Endodermal cell (in vitro differentiated cells): ENCODE results near the gene GATB. TPM values are rescaled to one million over a fixed set of nuclear protein-coding genes. Genes with fewer than 3 reads are reported as not detected.
"Not testable (repeated sequence)": the region's sequence is repeated elsewhere in the genome, so short reads cannot be mapped to it uniquely, and the experiment has no call there.

Experiments used
- DNase-seq: peaks from one replicate; pipeline ENCODE4 v3.0.0-alpha.2; 2017
- H3K27ac ChIP-seq: 2 replicates; pipeline ENCODE4 v1.5.1; 2013; ENCODE audit warnings: mild to moderate bottlenecking, low read depth, low read length, moderate library complexity
- H3K27me3 ChIP-seq: 2 replicates; pipeline ENCODE4 v1.6.1; 2013; ENCODE audit warnings: mild to moderate bottlenecking, low read length, moderate library complexity; ENCODE audit not compliant: insufficient read depth, control insufficient read depth, poor library complexity, severe bottlenecking
- H3K36me3 ChIP-seq: 2 replicates; pipeline ENCODE4 v1.7.0; 2013; ENCODE audit warnings: mild to moderate bottlenecking, low read length, moderate library complexity; ENCODE audit not compliant: control insufficient read depth, insufficient read depth
- H3K4me1 ChIP-seq: one replicate; pipeline ENCODE4 v1.7.0; 2013; ENCODE audit warnings: low read length; ENCODE audit not compliant: control insufficient read depth, insufficient read depth
- H3K4me3 ChIP-seq: 2 replicates; pipeline ENCODE4 v1.5.1; 2013; ENCODE audit warnings: mild to moderate bottlenecking, low read length, moderate library complexity
- H3K9ac ChIP-seq: 2 replicates; pipeline ENCODE4 v1.6.1; 2013; ENCODE audit warnings: mild to moderate bottlenecking, low read length, moderate library complexity; ENCODE audit not compliant: poor library complexity, severe bottlenecking; ENCODE audit errors: extremely low read depth
- H3K9me3 ChIP-seq: 2 replicates; pipeline ENCODE4 v1.6.1; 2013; ENCODE audit warnings: mild to moderate bottlenecking, low read length, moderate library complexity; ENCODE audit not compliant: control insufficient read depth
- H3K27ac Mint-ChIP-seq: 2 replicates; pipeline ENCODE4 v1.8.0; 2020; ENCODE audit warnings: mixed read lengths
- H3K27me3 Mint-ChIP-seq: 2 replicates; pipeline ENCODE4 v1.8.0; 2021; ENCODE audit warnings: mild to moderate bottlenecking, mixed read lengths; ENCODE audit not compliant: insufficient read depth
- H3K36me3 Mint-ChIP-seq: 2 replicates; pipeline ENCODE4 v1.8.0; 2020; ENCODE audit warnings: low read depth, mixed read lengths
- H3K4me1 Mint-ChIP-seq: 2 replicates; pipeline ENCODE4 v1.8.0; 2020; ENCODE audit warnings: mixed read lengths
- H3K4me3 Mint-ChIP-seq: 2 replicates; pipeline ENCODE4 v1.8.0; 2020; ENCODE audit warnings: mild to moderate bottlenecking, moderate library complexity, mixed read lengths
- H3K9me3 Mint-ChIP-seq: 2 replicates; pipeline ENCODE4 v1.8.0; 2020; ENCODE audit warnings: mild to moderate bottlenecking, mixed read lengths
- CTCF ChIP-seq: fragments of 200-600 bp; sonication (generic); conservative IDR thresholded peaks from 2 replicates; pipeline ENCODE4 v1.5.0; 2021; ENCODE audit warnings: antibody characterized with exemption, mild to moderate bottlenecking
- WGBS, 2 experiments: methylation state at CpG; one replicate each; pipeline versions ENCODE4 v1.1.5 to v1.1.7; 2013; ENCODE audit warnings: missing lambda C conversion rate in 2 of 2, mixed read lengths in 1 of 2; ENCODE audit not compliant: insufficient coverage in 1 of 2, insufficient read length in 1 of 2; 5-methylcytosine and 5-hydroxymethylcytosine counted together
- total RNA-seq, 2 donors: library from RNA; stranded (reverse); fragmentation: NEBNext Ultra II Directional in 1 of 2; extraction: Animal tissue kit (Norgen Biotek cat#: 25700) in 1 of 2; gene quantifications; 2 replicates in 1 of 2; 3 replicates in 1 of 2; pipeline ENCODE4 v1.2.1, GENCODE V29; 2021

GATB gene
- total RNA-seq, 2 donors from 2014 or later: 18.3 to 20.5 TPM

- Mint-ChIP-seq H3K4me3 (no peak overlapping the region), H3K36me3 (peaks cover 44% of the 10 kb centered on the region), H3K4me1 (no peaks in the 10 kb centered on the region), H3K9me3 (peaks cover 36% of the 10 kb centered on the region), H3K27ac (no peak overlapping the region), H3K27me3 (no peaks in the 10 kb centered on the region)
- H3K27ac ChIP-seq: no peak overlapping the region
- 87 to 92% methylated on average over 4 to 8 of the region's 8 CpGs for WGBS, 2 experiments
- peaks cover 20% of the 10 kb centered on the region for H3K9me3 ChIP-seq
- H3K36me3 ChIP-seq: peaks cover 4% of the 10 kb centered on the region
- DNase-seq: no peak
- no peaks in the 10 kb centered on the region for H3K27me3 ChIP-seq
- no peak overlapping the region for H3K4me3 ChIP-seq
- H3K4me1 ChIP-seq: no peaks in the 10 kb centered on the region
- no peak for TF ChIP-seq CTCF
- no peak overlapping the region for H3K9ac ChIP-seq
Observed at GRCh38 chr4:151738720-151739517, 21.9 kb downstream of the GATB start.

GRCh38 chr4:151736852-151737251, 24.0 kb downstream of the GATB start:
- H3K4me3 Mint-ChIP-seq, DNase-seq, H3K4me1 ChIP-seq, H3K36me3 ChIP-seq, H3K4me3 ChIP-seq, H3K27ac Mint-ChIP-seq, H3K27ac ChIP-seq, H3K27me3 Mint-ChIP-seq, H3K4me1 Mint-ChIP-seq, H3K27me3 ChIP-seq, H3K9ac ChIP-seq: not testable (repeated sequence)
- Mint-ChIP-seq H3K9me3 (peaks cover 42% of the 10 kb centered on the region), H3K36me3 (peaks cover 47% of the 10 kb centered on the region)
- 55 to 71% methylated on average over 2 of the region's 2 CpGs for WGBS, 2 experiments
- H3K9me3 ChIP-seq: peaks cover 20% of the 10 kb centered on the region

GRCh38 chr4:151736361-151736760, 24.4 kb downstream of the GATB start:
- no peak for DNase-seq
- H3K4me1 ChIP-seq: no peaks in the 10 kb centered on the region
- Mint-ChIP-seq H3K9me3 (peaks cover 44% of the 10 kb centered on the region), H3K4me1 (no peaks in the 10 kb centered on the region), H3K36me3 (peaks cover 45% of the 10 kb centered on the region), H3K27me3 (no peaks in the 10 kb centered on the region), H3K27ac (no peak overlapping the region), H3K4me3 (no peak overlapping the region)
- H3K27ac ChIP-seq: no peak overlapping the region
- peaks cover 20% of the 10 kb centered on the region for H3K9me3 ChIP-seq
- TF ChIP-seq CTCF: no peak
- WGBS, 2 experiments: 94% methylated on average over 1 of the region's 1 CpG; no CpG with 5 or more reads in 1 of the 2 experiments
- no peaks in the 10 kb centered on the region for H3K27me3 ChIP-seq
- no peak overlapping the region for H3K4me3 ChIP-seq
- H3K9ac ChIP-seq: no peak overlapping the region
- H3K36me3 ChIP-seq: peaks cover 4% of the 10 kb centered on the region

- not testable (repeated sequence) for H3K27ac Mint-ChIP-seq, H3K4me1 ChIP-seq, H3K9me3 ChIP-seq, H3K9ac ChIP-seq, DNase-seq, H3K27me3 ChIP-seq, H3K27me3 Mint-ChIP-seq, H3K4me3 ChIP-seq, H3K27ac ChIP-seq, H3K4me1 Mint-ChIP-seq, H3K4me3 Mint-ChIP-seq, H3K36me3 ChIP-seq
- H3K36me3 Mint-ChIP-seq: peaks cover 26% of the 10 kb centered on the region
- WGBS, 2 experiments: 94% methylated on average over 12 of the region's 34 CpGs; no CpG with 5 or more reads in 1 of the 2 experiments
- H3K9me3 Mint-ChIP-seq: peaks cover 30% of the 10 kb centered on the region
Observed at GRCh38 chr4:151731670-151732069, 29.1 kb downstream of the GATB start.
